ENCODE results near the gene FBXL7.

GRCh38 chr5:15728811-15729210 is 228.8 kb downstream of the FBXL7 start:
- no peak for TF ChIP-seq CTCF (IDR thresholded peaks at IDR 0.05; ENCODE audit: insufficient read depth, low read length, poor library complexity, severe bottlenecking)
- TF ChIP-seq EZH2phosphoT487 (conservative IDR thresholded peaks at IDR 0.05; ENCODE audit: low read length) = no peak
